ENCODE data around the gene SLC51A.
"Not testable (repeated sequence)": the region's sequence is repeated elsewhere in the genome, so short reads cannot be mapped to it uniquely, and the experiment has no call there.

The SLC51A gene

DNA sequence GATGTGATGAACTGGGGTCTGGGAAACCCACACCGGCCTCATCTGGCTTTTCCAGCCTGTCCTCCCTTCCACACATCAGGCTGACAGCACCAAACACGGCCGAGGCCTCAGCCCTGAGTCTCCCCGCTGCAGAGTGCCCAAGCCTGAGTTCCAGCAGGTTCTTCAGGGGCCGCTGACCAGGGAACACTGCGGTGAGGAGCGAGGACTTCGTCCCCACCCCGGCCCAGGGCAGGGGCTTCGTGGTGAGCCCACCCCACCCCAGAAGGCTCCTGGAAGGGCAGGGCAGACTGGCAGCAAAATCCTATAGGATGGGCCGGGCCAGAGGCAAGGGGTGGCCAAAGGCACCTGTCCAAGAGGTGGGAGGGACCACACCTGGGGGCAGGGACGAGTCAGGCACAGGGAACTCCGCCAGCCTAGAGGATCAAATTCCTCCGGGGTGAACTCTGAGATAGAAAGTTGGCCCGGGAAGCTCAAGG, at the start of gene SLC51A:
TSS of gene SLC51A (plus strand) at position 446 of the 476 bp plus-strand sequence. CDS start 179 bp downstream, outside the sequence.
- TF ChIP-seq, protein P1, sequence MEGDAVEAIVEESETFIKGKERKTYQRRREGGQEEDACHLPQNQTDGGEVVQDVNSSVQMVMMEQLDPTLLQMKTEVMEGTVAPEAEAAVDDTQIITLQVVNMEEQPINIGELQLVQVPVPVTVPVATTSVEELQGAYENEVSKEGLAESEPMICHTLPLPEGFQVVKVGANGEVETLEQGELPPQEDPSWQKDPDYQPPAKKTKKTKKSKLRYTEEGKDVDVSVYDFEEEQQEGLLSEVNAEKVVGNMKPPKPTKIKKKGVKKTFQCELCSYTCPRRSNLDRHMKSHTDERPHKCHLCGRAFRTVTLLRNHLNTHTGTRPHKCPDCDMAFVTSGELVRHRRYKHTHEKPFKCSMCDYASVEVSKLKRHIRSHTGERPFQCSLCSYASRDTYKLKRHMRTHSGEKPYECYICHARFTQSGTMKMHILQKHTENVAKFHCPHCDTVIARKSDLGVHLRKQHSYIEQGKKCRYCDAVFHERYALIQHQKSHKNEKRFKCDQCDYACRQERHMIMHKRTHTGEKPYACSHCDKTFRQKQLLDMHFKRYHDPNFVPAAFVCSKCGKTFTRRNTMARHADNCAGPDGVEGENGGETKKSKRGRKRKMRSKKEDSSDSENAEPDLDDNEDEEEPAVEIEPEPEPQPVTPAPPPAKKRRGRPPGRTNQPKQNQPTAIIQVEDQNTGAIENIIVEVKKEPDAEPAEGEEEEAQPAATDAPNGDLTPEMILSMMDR (IDR thresholded peaks at IDR 0.05), result no peak
- Histone ChIP-seq H3K27ac (peak within 1 kb of the TSS; percentile 93), H3K9me3 (no peaks in the 10 kb centered on the region), H3K36me3 (no peaks in the 10 kb centered on the region), H3K27me3 (no peaks in the 10 kb centered on the region), H3K4me1 (ENCODE audit: control insufficient read depth in 1 of 2, insufficient read depth in 1 of 2, low read depth in 1 of 2, low read length in 1 of 2) (peaks cover 39 to 43% of the 10 kb centered on the region in 2 experiments), H3K4me3 (ENCODE audit: low read depth in 1 of 2, low read length in 1 of 2) (no peak within 1 kb of the TSS)

DNA sequence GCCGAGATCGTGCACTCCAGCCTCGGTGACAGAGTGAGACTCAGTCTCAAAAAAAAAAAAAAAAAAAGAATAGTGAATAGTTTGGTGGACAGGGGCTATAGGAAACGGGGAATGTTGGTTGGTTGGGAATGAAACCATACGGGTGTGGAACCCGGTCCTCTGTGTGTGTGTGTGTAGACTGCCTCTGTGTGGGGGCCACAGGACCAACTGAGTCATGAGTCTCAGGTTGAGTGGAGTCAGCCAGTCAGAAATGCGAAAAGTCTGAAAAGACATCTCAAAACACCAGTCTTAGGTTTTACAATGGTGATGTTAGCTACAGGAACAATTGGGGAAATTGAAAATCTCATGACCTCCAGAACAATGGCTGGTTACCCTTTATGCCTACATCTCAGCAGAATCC, 49.6 kb upstream of the SLC51A start:
- TF ChIP-seq, protein P1 (IDR thresholded peaks at IDR 0.05), result no peak
- no peaks in the 10 kb centered on the region for H3K36me3 ChIP-seq
- H3K9me3 ChIP-seq, result no peaks in the 10 kb centered on the region
- no peak overlapping the region for H3K4me3 ChIP-seq (ENCODE audit: low read depth in 1 of 2, low read length in 1 of 2)
- H3K27me3 ChIP-seq, result no peaks in the 10 kb centered on the region
- H3K4me1 ChIP-seq (ENCODE audit: control insufficient read depth in 1 of 2, insufficient read depth in 1 of 2, low read depth in 1 of 2, low read length in 1 of 2), result peaks cover 37 to 44% of the 10 kb centered on the region in 2 experiments
- H3K27ac ChIP-seq, result no peak overlapping the region

DNA sequence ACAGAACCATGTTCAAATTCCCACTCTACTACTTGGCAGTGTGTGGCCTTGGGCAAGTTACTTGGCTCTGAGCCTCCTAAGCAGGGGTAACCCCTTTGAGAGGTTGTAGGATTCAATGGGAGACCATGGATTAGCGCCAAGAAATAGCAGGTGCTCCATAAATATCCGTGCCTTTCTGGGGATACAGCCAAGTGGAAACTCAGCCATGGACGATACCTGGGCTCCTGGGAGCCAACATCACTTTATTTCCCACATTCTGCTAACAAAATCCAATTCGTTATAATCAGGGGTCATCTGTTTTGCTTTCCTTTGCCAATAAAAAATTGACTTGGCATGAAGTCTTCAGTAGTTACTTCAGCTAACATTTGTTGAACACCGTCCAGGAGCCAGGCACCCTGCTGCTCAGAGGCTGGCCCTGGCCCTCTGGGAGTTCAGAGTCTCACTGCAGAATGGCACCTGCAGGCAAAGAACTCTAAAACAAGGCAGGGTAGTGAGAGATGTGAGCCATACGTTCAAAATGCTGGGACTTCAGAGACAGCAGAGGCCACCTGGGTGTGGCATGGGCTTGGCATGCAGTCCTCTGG, 47.4 kb upstream of the SLC51A start:
- H3K9me3 ChIP-seq, result no peaks in the 10 kb centered on the region
- H3K4me1 ChIP-seq (ENCODE audit: control insufficient read depth in 1 of 2, insufficient read depth in 1 of 2, low read depth in 1 of 2, low read length in 1 of 2), result peaks cover 32 to 40% of the 10 kb centered on the region in 2 experiments
- TF ChIP-seq, protein P1 (IDR thresholded peaks at IDR 0.05), result no peak
- H3K27ac ChIP-seq, result no peak overlapping the region
- no peak overlapping the region for H3K4me3 ChIP-seq (ENCODE audit: low read depth in 1 of 2, low read length in 1 of 2)
- H3K27me3 ChIP-seq, result no peaks in the 10 kb centered on the region
- no peaks in the 10 kb centered on the region for H3K36me3 ChIP-seq

DNA sequence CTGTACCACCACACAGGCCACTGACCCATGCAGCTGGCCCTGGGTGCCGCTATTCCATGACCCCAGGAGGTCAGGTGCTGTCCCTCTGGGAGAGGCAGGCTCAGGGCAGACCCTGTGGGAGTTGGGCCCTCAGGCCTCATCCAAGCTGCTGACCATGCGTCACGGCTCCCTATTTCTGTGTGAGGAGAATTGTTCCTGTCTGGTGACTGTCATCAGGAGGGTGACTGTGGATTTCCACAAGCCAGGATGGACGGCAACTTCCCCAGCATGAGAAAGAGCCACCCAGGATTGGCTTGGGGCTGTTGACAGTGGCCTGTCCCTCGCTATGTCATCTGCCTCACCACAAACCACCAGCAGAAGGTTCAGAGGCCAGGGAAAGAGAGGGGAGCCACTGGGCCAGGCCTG, 46.5 kb upstream of the SLC51A start:
- TF ChIP-seq, protein P1 (IDR thresholded peaks at IDR 0.05), result no peak

DNA sequence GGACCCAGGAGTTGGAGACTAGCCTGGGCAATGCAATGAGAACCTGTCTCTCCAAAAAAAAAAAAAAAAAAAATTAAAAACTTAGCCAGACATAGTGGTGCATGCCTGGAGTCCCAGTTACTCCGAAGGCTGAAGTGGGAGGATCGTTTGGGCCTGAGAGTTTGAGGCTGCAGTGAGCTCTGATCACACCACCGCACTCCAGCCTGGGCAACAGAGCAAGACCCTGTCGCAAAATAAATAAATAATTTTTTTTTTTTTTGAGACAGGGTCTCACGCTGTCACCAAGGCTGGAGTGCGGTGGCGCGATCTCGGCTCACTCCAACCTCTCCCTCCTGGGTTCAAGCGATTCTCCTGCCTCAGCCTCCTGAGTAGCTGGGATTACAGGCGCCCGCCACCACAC, 46.0 kb upstream of the SLC51A start:
- not testable (repeated sequence) for H3K27me3 ChIP-seq; H3K9me3 ChIP-seq; H3K36me3 ChIP-seq; H3K4me3 ChIP-seq (ENCODE audit: low read depth in 1 of 2, low read length in 1 of 2)
- Histone ChIP-seq H3K4me1 (ENCODE audit: control insufficient read depth in 1 of 2, insufficient read depth in 1 of 2, low read depth in 1 of 2, low read length in 1 of 2) (peaks cover 23 to 29% of the 10 kb centered on the region in 2 experiments), H3K27ac (peak overlapping the region; percentile 82)

More for the DNA sequence above, 46.5 kb upstream of the SLC51A start:
- Histone ChIP-seq H3K27ac (peak overlapping the region; percentile 82), H3K9me3 (no peaks in the 10 kb centered on the region), H3K4me3 (ENCODE audit: low read depth in 1 of 2, low read length in 1 of 2) (no peak overlapping the region), H3K27me3 (no peaks in the 10 kb centered on the region), H3K36me3 (no peaks in the 10 kb centered on the region), H3K4me1 (ENCODE audit: control insufficient read depth in 1 of 2, insufficient read depth in 1 of 2, low read depth in 1 of 2, low read length in 1 of 2) (peaks cover 23 to 30% of the 10 kb centered on the region in 2 experiments)

DNA sequence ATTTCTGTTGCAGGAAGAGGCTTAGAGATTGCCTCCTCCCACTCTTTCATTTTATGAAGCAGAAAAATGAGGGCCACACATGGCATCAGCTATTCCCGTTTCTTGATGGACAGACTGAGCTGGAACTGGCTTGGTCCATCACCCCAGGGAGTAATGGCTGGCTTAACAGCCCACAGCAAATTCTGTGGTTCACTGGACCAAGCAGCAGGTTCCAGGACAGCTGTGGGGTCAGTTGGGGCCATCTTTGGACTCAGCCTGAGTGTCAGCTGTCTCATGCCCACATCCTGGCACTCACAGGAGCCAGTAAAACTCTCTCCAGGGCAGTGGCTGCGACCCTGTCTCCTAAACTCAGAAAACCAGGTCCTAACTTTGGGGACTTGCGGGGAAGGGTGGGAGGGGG, 41.7 kb upstream of the SLC51A start:
- Histone ChIP-seq H3K36me3 (no peaks in the 10 kb centered on the region), H3K27ac (no peak overlapping the region), H3K27me3 (no peaks in the 10 kb centered on the region), H3K9me3 (no peaks in the 10 kb centered on the region), H3K4me3 (ENCODE audit: low read depth in 1 of 2, low read length in 1 of 2) (no peak overlapping the region), H3K4me1 (ENCODE audit: control insufficient read depth in 1 of 2, insufficient read depth in 1 of 2, low read depth in 1 of 2, low read length in 1 of 2) (peaks cover 28% of the 10 kb centered on the region in 2 experiments)
- TF ChIP-seq, protein P1 (IDR thresholded peaks at IDR 0.05), result no peak
